ENCODE data around the gene DDX21.

DNA sequence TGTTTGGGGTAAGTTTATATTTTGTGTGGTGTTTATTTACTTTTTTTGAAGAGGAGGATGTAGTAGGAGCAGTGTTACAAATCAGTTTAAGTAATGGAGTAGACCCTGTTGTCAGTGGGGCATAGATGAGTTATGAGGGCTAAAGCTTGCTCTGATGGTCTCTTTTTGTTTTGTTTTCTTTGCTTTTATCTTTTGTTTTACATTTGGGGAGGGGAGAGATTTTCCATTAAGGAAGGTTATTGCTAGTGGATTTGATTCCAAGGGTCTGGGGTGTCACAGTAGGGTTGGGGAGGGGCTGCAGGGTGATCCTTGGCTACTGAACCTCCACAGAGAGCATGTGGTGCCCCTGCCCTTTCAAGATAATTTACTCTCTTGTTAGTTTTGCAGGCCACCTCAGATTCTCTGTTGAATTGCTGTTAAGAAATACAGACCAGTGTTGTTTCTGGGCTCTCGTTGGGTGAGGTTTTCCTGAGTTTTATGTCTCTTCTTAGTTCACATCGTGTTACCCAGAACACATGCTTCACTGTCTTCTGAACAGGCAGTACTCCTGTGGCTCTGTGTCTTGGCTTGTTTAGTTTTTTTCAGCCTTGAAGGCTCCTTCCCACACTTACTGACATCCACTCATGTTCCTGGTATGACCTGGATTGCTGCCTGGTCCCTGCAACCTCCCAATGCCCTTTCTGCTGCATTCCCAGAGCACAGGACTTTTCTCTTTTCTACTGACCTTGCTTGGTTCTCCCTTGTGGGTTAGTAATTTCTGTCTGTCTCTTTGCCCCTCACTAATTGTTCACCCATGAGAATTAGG lies 36.9 kb downstream of the DDX21 start:
- TF ChIP-seq, protein P1, sequence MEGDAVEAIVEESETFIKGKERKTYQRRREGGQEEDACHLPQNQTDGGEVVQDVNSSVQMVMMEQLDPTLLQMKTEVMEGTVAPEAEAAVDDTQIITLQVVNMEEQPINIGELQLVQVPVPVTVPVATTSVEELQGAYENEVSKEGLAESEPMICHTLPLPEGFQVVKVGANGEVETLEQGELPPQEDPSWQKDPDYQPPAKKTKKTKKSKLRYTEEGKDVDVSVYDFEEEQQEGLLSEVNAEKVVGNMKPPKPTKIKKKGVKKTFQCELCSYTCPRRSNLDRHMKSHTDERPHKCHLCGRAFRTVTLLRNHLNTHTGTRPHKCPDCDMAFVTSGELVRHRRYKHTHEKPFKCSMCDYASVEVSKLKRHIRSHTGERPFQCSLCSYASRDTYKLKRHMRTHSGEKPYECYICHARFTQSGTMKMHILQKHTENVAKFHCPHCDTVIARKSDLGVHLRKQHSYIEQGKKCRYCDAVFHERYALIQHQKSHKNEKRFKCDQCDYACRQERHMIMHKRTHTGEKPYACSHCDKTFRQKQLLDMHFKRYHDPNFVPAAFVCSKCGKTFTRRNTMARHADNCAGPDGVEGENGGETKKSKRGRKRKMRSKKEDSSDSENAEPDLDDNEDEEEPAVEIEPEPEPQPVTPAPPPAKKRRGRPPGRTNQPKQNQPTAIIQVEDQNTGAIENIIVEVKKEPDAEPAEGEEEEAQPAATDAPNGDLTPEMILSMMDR (conservative IDR thresholded peaks at IDR 0.05): no peak
- no peak for TF ChIP-seq ZFX (IDR thresholded peaks at IDR 0.05)

Data from C4-2B (cell line).